PC-9 (cell line): Measurements from ENCODE around the gene NXT1. TPM values are rescaled to one million over a fixed set of nuclear protein-coding genes. Genes with fewer than 3 reads are reported as not detected.

ENCODE experiments used
- BruUV-seq: library from RNA; stranded (reverse); fragments of 400-500 nt; replicated peaks from 2 replicates; lab custom pipeline; 2021; lab: Mats Ljungman, UMichigan
- CTCF ChIA-PET: fragments of 300-600 bp; sonication (Branson Sonifier 250); formaldehyde crosslinking; loops from one replicate; lab custom pipeline; 2022; ENCODE audit warnings: antibody characterized with exemption; lab: Charles Lee
- POLR2A ChIA-PET: fragments of 300-600 bp; sonication (Branson Sonifier 250); formaldehyde crosslinking; loops from one replicate; lab custom pipeline; 2022; ENCODE audit warnings: antibody characterized with exemption; ENCODE audit not compliant: unreplicated experiment; lab: Charles Lee
- DNase-seq, 2 experiments: peaks; one replicate each; pipeline versions ENCODE4 v3.0.0 to v3.0.0-alpha.2; 2015 to 2022; ENCODE audit warnings: mixed read lengths in 1 of 2
- H2AFZ ChIP-seq: fragments of 200-600 bp; sonication (generic); 2 replicates; pipeline ENCODE4 v1.8.1; 2017; ENCODE audit warnings: antibody characterized with exemption
- H3F3A ChIP-seq: fragments of 200-600 bp; sonication (generic); 2 replicates; pipeline ENCODE4 v1.8.1; 2017; ENCODE audit warnings: antibody characterized with exemption, mild to moderate bottlenecking, low read depth; ENCODE audit not compliant: insufficient read depth
- H3K27ac ChIP-seq: fragments of 200-600 bp; sonication (generic); 2 replicates; pipeline ENCODE4 v1.6.1; 2016; ENCODE audit warnings: mixed run types
- H3K27me3 ChIP-seq: fragments of 200-600 bp; sonication (generic); 2 replicates; pipeline ENCODE4 v1.6.1; 2016; ENCODE audit warnings: low read depth, mixed run types; ENCODE audit not compliant: insufficient read depth
- H3K36me3 ChIP-seq: fragments of 200-600 bp; sonication (generic); 2 replicates; pipeline ENCODE4 v1.6.1; 2016; ENCODE audit warnings: low read depth, mixed run types
- H3K4me1 ChIP-seq: fragments of 200-600 bp; sonication (generic); replicated peaks from 2 replicates; pipeline ENCODE4 v1.6.1; 2016; ENCODE audit warnings: mixed run types; ENCODE audit not compliant: insufficient read depth
- H3K4me2 ChIP-seq: fragments of 200-600 bp; sonication (generic); 2 replicates; pipeline ENCODE4 v1.6.1; 2017; ENCODE audit warnings: mixed run types
- H3K4me3 ChIP-seq: fragments of 200-600 bp; sonication (generic); 2 replicates; pipeline ENCODE4 v1.6.1; 2016; ENCODE audit warnings: mixed run types
- H3K79me2 ChIP-seq: fragments of 200-600 bp; sonication (generic); 2 replicates; pipeline ENCODE4 v1.6.1; 2017; ENCODE audit warnings: low read depth, mixed run types
- H3K9me2 ChIP-seq: fragments of 200-600 bp; sonication (generic); 2 replicates; pipeline ENCODE4 v1.8.1; 2017; ENCODE audit warnings: mild to moderate bottlenecking; ENCODE audit not compliant: insufficient read depth
- H3K9me3 ChIP-seq: fragments of 200-600 bp; sonication (generic); 2 replicates; pipeline ENCODE4 v1.8.1; 2016; ENCODE audit warnings: low read depth; ENCODE audit not compliant: insufficient read depth
- H4K20me1 ChIP-seq: fragments of 200-600 bp; sonication (generic); 2 replicates; pipeline ENCODE4 v1.8.1; 2017; ENCODE audit not compliant: insufficient read depth
- EZH2 ChIP-seq: fragments of 200-600 bp; sonication (generic); IDR thresholded peaks from 2 replicates; pipeline ENCODE4 v1.8.0; 2017; ENCODE audit warnings: antibody characterized with exemption, low read depth
- intact Hi-C: fragments of 100-400 bp; cut with micrococcal nuclease; formaldehyde crosslinking; loops from one replicate; pipeline ENCODE4 v1.10.0; 2022; ENCODE audit not compliant: unreplicated experiment
- total RNA-seq: library from RNA; stranded (reverse); gene quantifications from 2 replicates; pipeline ENCODE4 v1.2.3, GENCODE V29; 2021
- TF ChIP-seq, protein P1 (sequence below): fragments of 200-600 bp; sonication (generic); conservative IDR thresholded peaks from 2 replicates; pipeline ENCODE4 v1.6.1; 2017; ENCODE audit warnings: mixed run types, antibody characterized with exemption, mild to moderate bottlenecking, moderate library complexity

The NXT1 gene
- total RNA-seq, 1 experiment from 2014 or later: 29.8 TPM

DNA sequence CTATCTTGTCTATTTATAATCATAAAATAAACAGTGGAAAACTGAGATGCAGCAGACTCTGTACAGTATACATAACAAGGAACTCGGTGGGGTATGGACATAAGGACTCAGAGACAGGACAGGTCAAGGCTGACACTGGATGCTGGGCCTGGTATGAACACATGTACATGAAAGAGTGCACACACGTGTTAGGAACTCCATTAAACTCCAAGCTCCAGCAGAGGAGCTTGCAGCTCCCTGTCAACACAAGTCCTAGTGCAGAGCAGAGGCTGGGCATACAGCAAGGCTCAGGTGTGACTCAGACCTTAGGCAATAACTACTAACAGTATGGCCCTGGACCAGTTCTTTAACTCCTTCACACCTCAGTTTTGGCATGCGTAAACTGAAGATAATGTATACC, 53.6 kb downstream of the NXT1 start:
- no peaks in the 10 kb centered on the region for H3K27me3 ChIP-seq
- no peaks in the 10 kb centered on the region; the same call in none of the 2 replicates for H4K20me1 ChIP-seq
- no peak overlapping the region for H3K4me3 ChIP-seq
- H3F3A ChIP-seq: no peaks in the 10 kb centered on the region
- BruUV-seq: no TSS peak
- H3K79me2 ChIP-seq: peaks cover 41% of the 10 kb centered on the region
- no peaks in the 10 kb centered on the region for H3K9me3 ChIP-seq
- no peak overlapping the region for H3K4me2 ChIP-seq
- no peak overlapping the region for H3K27ac ChIP-seq
- CTCF ChIA-PET: no interaction called here
- no peak overlapping the region for H2AFZ ChIP-seq
- intact Hi-C loops: no loop called here
- no peak for DNase-seq
- TF ChIP-seq EZH2: no peak
- TF ChIP-seq, protein P1, sequence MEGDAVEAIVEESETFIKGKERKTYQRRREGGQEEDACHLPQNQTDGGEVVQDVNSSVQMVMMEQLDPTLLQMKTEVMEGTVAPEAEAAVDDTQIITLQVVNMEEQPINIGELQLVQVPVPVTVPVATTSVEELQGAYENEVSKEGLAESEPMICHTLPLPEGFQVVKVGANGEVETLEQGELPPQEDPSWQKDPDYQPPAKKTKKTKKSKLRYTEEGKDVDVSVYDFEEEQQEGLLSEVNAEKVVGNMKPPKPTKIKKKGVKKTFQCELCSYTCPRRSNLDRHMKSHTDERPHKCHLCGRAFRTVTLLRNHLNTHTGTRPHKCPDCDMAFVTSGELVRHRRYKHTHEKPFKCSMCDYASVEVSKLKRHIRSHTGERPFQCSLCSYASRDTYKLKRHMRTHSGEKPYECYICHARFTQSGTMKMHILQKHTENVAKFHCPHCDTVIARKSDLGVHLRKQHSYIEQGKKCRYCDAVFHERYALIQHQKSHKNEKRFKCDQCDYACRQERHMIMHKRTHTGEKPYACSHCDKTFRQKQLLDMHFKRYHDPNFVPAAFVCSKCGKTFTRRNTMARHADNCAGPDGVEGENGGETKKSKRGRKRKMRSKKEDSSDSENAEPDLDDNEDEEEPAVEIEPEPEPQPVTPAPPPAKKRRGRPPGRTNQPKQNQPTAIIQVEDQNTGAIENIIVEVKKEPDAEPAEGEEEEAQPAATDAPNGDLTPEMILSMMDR: no peak
- POLR2A ChIA-PET: no interaction called here
- no peaks in the 10 kb centered on the region for H3K9me2 ChIP-seq
- no peaks in the 10 kb centered on the region for H3K4me1 ChIP-seq
- H3K36me3 ChIP-seq: no peaks in the 10 kb centered on the region

Other genes starting within 250 kb of the NXT1 start
- gene GZF1, start 11.4 kb downstream of the NXT1 start, total RNA-seq: 8.1 and 11.1 TPM in 2 replicates
- gene NAPB, start 70.7 kb downstream of the NXT1 start, total RNA-seq: 13.8 and 16.5 TPM in 2 replicates
- not detected in 2 replicates for gene CSTL1, start 88.9 kb downstream of the NXT1 start, total RNA-seq
- gene CST11, start 102.1 kb downstream of the NXT1 start, total RNA-seq: not detected in 2 replicates
- not detected in 2 replicates for gene CST8, start 140.3 kb downstream of the NXT1 start, total RNA-seq
- not detected in 2 replicates for gene CST9L, start 217.7 kb downstream of the NXT1 start, total RNA-seq